Right atrium auricular region (tissue), 2 donors: ENCODE results near the gene SELENOO. TPM values are rescaled to one million over a fixed set of nuclear protein-coding genes. Genes with fewer than 3 reads are reported as not detected.

Source experiments
- DNase-seq: peaks from one replicate; pipeline ENCODE4 v3.0.0-alpha.2; 2019; ENCODE audit warnings: low spot score
- H3K27ac ChIP-seq, 2 donors: fragments of 200-600 bp; sonication (generic); 1 replicate in 1 of 2; 2 replicates in 1 of 2; pipeline ENCODE4 v1.5.1; 2016 to 2019
- H3K27me3 ChIP-seq, 2 donors: fragments of 200-600 bp; sonication (generic); one replicate each; pipeline versions ENCODE4 v1.5.1 to v1.6.0; 2017 to 2019
- H3K36me3 ChIP-seq: fragments of 200-600 bp; sonication (generic); one replicate; pipeline ENCODE4 v1.5.1; 2016
- H3K4me1 ChIP-seq, 2 donors: fragments of 200-600 bp; sonication (generic); one replicate each; pipeline versions ENCODE4 v1.5.1 to v1.6.0; 2017 to 2019
- H3K4me3 ChIP-seq, 2 donors: fragments of 200-600 bp; sonication (generic); 1 replicate in 1 of 2; 2 replicates in 1 of 2; pipeline ENCODE4 v1.5.1; 2017 to 2019; ENCODE audit warnings: mild to moderate bottlenecking in 1 of 2, moderate library complexity in 1 of 2
- H3K9me3 ChIP-seq, 2 donors: fragments of 200-600 bp; sonication (generic); one replicate each; pipeline ENCODE4 v1.5.1; 2019
- CTCF ChIP-seq, 2 donors: fragments of 200-600 bp; sonication (generic); IDR thresholded peaks; one replicate each; pipeline ENCODE4 v1.5.1; 2019; ENCODE audit warnings: antibody characterized with exemption in 2 of 2
- total RNA-seq, 2 donors: library from RNA; depleted of rRNA; stranded (reverse); fragments of >200 nt; gene quantifications; one replicate each; pipeline ENCODE4 v1.1.0, GENCODE V29; 2016

Gene SELENOO
- total RNA-seq, 2 donors from 2014 or later = 18.0 to 20.0 TPM

GRCh38 chr22:50193621-50194020, 7.2 kb upstream of the SELENOO start:
- no peaks in the 10 kb centered on the region for H3K9me3 ChIP-seq
- DNase-seq = no peak
- H3K4me3 ChIP-seq = no peak overlapping the region
- TF ChIP-seq CTCF (IDR thresholded peaks at IDR 0.05) = no peak
- no peaks in the 10 kb centered on the region for H3K27me3 ChIP-seq
- peaks cover 3 to 32% of the 10 kb centered on the region in 2 donors for H3K4me1 ChIP-seq
- H3K27ac ChIP-seq = no peak overlapping the region
- peaks cover 44% of the 10 kb centered on the region for H3K36me3 ChIP-seq

GRCh38 chr22:50194037-50194805, 6.6 kb upstream of the SELENOO start:
- Histone ChIP-seq H3K36me3 (peaks cover 45% of the 10 kb centered on the region), H3K9me3 (no peaks in the 10 kb centered on the region), H3K4me1 (peaks cover 0 to 26% of the 10 kb centered on the region in 2 donors), H3K27ac (no peak overlapping the region), H3K27me3 (no peaks in the 10 kb centered on the region), H3K4me3 (no peak overlapping the region)
- DNase-seq = no peak
- no peak for TF ChIP-seq CTCF (IDR thresholded peaks at IDR 0.05)

GRCh38 chr22:50196256-50196655, 4.6 kb upstream of the SELENOO start:
- no peak for DNase-seq
- Histone ChIP-seq H3K27ac (no peak overlapping the region), H3K9me3 (no peaks in the 10 kb centered on the region), H3K36me3 (peaks cover 45% of the 10 kb centered on the region), H3K4me3 (no peak overlapping the region), H3K27me3 (no peaks in the 10 kb centered on the region), H3K4me1 (peaks cover 0 to 16% of the 10 kb centered on the region in 2 donors)
- TF ChIP-seq CTCF (IDR thresholded peaks at IDR 0.05) = no peak

- Histone ChIP-seq H3K27me3 (no peaks in the 10 kb centered on the region), H3K4me3 (no peak overlapping the region), H3K27ac (no peak overlapping the region), H3K9me3 (no peaks in the 10 kb centered on the region), H3K4me1 (peaks cover 0 to 17% of the 10 kb centered on the region in 2 donors), H3K36me3 (peaks cover 45% of the 10 kb centered on the region)
- DNase-seq = no peak
- no peak for TF ChIP-seq CTCF (IDR thresholded peaks at IDR 0.05)
These were observed 3.6 kb upstream of the SELENOO start for GRCh38 chr22:50197000-50197800.

GRCh38 chr22:50197856-50198623, 2.8 kb upstream of the SELENOO start:
- peaks cover 45% of the 10 kb centered on the region for H3K36me3 ChIP-seq
- H3K27ac ChIP-seq = no peak overlapping the region
- no peak for DNase-seq
- no peaks in the 10 kb centered on the region for H3K27me3 ChIP-seq
- H3K4me1 ChIP-seq = peaks cover 0 to 19% of the 10 kb centered on the region in 2 donors
- no peaks in the 10 kb centered on the region for H3K9me3 ChIP-seq
- no peak overlapping the region for H3K4me3 ChIP-seq
- no peak for TF ChIP-seq CTCF (IDR thresholded peaks at IDR 0.05)
